Measurements from ENCODE around the gene DUSP15.

- TF ChIP-seq POLR2A (IDR thresholded peaks at IDR 0.05; ENCODE audit: low read depth, low read length) (no peak), CTCF (conservative IDR thresholded peaks at IDR 0.05; ENCODE audit: low read depth, low read length) (no peak), CHD1 (IDR thresholded peaks at IDR 0.05; ENCODE audit: low read depth, low read length) (no peak), USF2 (IDR thresholded peaks at IDR 0.05; ENCODE audit: low read depth, low read length) (no peak), MAFK (IDR thresholded peaks at IDR 0.05; ENCODE audit: low read depth, low read length) (no peak), MAZ (IDR thresholded peaks at IDR 0.05; ENCODE audit: borderline replicate concordance, low read depth, low read length) (no peak), SMC3 (IDR thresholded peaks at IDR 0.05; ENCODE audit: low read depth, low read length) (no peak), NFE2L2 (IDR thresholded peaks at IDR 0.05; ENCODE audit: low read depth, low read length) (no peak), RFX5 (IDR thresholded peaks at IDR 0.05; ENCODE audit: low read depth, low read length) (no peak), RCOR1 (IDR thresholded peaks at IDR 0.05; ENCODE audit: insufficient replicate concordance, low read length) (no peak), CEBPB (IDR thresholded peaks at IDR 0.05; ENCODE audit: low read depth, low read length) (no peak)
These were observed 23.6 kb downstream of the DUSP15 start for GRCh38 chr20:31846793-31847138.
